Measurements from ENCODE around the gene PGAM2.

DNA sequence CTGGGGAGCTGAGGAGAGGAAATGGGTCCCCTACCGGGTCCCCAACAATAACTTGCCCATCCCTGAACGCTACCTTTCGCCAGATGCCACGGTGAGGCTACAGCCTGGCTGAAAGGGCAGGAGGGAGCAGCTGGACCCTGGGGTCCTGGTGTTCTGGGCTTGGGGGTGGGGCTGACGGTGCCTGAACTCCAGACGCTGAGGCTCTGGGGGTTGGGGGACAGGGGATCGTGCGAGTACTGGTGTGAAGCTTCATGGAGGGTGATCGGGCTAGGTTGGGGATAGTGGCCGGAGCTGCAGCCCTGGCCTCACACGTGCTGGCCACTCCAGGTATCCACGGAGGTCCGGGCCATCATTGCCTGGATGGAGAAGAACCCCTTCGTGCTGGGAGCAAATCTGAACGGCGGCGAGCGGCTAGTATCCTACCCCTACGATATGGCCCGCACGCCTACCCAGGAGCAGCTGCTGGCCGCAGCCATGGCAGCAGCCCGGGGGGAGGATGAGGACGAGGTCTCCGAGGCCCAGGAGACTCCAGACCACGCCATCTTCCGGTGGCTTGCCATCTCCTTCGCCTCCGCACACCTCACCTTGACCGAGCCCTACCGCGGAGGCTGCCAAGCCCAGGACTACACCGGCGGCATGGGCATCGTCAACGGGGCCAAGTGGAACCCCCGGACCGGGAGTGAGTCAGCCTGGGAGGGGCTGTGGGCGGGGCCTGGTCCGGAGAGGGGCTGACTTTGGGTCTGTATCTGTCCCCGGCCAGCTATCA is 47.0 kb upstream of the PGAM2 start:
- TF ChIP-seq POLR2A (IDR thresholded peaks at IDR 0.05) (no peak), POLR2AphosphoS5 (IDR thresholded peaks at IDR 0.05) (peak; percentile 14), EP300 (IDR thresholded peaks at IDR 0.05) (no peak)
- TF ChIP-seq, protein P1, sequence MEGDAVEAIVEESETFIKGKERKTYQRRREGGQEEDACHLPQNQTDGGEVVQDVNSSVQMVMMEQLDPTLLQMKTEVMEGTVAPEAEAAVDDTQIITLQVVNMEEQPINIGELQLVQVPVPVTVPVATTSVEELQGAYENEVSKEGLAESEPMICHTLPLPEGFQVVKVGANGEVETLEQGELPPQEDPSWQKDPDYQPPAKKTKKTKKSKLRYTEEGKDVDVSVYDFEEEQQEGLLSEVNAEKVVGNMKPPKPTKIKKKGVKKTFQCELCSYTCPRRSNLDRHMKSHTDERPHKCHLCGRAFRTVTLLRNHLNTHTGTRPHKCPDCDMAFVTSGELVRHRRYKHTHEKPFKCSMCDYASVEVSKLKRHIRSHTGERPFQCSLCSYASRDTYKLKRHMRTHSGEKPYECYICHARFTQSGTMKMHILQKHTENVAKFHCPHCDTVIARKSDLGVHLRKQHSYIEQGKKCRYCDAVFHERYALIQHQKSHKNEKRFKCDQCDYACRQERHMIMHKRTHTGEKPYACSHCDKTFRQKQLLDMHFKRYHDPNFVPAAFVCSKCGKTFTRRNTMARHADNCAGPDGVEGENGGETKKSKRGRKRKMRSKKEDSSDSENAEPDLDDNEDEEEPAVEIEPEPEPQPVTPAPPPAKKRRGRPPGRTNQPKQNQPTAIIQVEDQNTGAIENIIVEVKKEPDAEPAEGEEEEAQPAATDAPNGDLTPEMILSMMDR (IDR thresholded peaks at IDR 0.05) = no peak

Data from gastroesophageal sphincter (tissue), 3 donors.